ENCODE measurements around the gene TRIM33.

GRCh38 chr1:114428083-114428754, 82.8 kb downstream of the TRIM33 start:
- TF ChIP-seq CTCF (IDR thresholded peaks at IDR 0.05): peak in 4 of 6 experiments; percentile 17 to 34 (median 27)
- TF ChIP-seq POLR2A (IDR thresholded peaks at IDR 0.05): no peak

Measured in Peyer's patch (tissue), 4 donors.